ENCODE data around the gene DCAF11.

DNA sequence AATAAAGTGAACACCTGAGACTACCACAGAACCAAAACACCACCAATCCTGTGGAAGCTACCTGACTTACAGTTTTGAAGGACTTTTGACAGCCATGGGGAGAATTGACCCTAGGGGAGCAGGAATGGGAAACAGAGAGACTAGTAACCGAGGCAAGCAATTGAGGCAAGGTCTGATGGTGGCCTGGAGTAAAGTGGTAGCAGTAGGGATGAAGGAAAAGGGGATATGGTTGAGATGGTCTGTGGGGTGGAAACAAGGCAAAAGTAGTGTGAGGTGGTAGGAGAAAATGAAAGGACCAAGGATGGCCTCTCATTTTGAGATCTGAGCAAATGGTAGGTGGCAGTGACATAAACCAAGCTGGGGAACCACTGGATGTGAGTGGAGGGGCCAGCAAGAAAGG is 42.3 kb downstream of the DCAF11 start:
- TF ChIP-seq, protein P1, sequence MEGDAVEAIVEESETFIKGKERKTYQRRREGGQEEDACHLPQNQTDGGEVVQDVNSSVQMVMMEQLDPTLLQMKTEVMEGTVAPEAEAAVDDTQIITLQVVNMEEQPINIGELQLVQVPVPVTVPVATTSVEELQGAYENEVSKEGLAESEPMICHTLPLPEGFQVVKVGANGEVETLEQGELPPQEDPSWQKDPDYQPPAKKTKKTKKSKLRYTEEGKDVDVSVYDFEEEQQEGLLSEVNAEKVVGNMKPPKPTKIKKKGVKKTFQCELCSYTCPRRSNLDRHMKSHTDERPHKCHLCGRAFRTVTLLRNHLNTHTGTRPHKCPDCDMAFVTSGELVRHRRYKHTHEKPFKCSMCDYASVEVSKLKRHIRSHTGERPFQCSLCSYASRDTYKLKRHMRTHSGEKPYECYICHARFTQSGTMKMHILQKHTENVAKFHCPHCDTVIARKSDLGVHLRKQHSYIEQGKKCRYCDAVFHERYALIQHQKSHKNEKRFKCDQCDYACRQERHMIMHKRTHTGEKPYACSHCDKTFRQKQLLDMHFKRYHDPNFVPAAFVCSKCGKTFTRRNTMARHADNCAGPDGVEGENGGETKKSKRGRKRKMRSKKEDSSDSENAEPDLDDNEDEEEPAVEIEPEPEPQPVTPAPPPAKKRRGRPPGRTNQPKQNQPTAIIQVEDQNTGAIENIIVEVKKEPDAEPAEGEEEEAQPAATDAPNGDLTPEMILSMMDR (conservative IDR thresholded peaks at IDR 0.05; ENCODE audit: low read depth, low read length) = no peak
- no peak for TF ChIP-seq EZH2 (IDR thresholded peaks at IDR 0.05; ENCODE audit: low read length, unreplicated experiment)
